Measurements from ENCODE around the gene ZNF17. TPM values are rescaled to one million over a fixed set of nuclear protein-coding genes. Genes with fewer than 3 reads are reported as not detected.

ZNF17 gene
- 10.6 and 17.0 TPM in 2 replicates for total RNA-seq

GRCh38 chr19:57410877-57411671 lies at the start of gene ZNF17:
Gene ZNF17 (plus strand): TSS chr19:57411161. CDS start chr19:57413616, 2,455 bp downstream.

GRCh38 chr19:57362997-57363687 lies 47.8 kb upstream of the ZNF17 start, which contains the start of the genes TRAPPC2B and ZNF547:
Gene TRAPPC2B (plus strand): TSS chr19:57363551. CDS start chr19:57364834, 1,283 bp downstream.
Gene ZNF547 (plus strand): TSS chr19:57363551. CDS start chr19:57368556, 5,005 bp downstream.

GRCh38 chr19:57389730-57390598 lies 21.0 kb upstream of the ZNF17 start, which contains the start of gene ZNF548:
Gene ZNF548 (plus strand): TSS chr19:57389854. CDS start chr19:57390100, 246 bp downstream.

DNA sequence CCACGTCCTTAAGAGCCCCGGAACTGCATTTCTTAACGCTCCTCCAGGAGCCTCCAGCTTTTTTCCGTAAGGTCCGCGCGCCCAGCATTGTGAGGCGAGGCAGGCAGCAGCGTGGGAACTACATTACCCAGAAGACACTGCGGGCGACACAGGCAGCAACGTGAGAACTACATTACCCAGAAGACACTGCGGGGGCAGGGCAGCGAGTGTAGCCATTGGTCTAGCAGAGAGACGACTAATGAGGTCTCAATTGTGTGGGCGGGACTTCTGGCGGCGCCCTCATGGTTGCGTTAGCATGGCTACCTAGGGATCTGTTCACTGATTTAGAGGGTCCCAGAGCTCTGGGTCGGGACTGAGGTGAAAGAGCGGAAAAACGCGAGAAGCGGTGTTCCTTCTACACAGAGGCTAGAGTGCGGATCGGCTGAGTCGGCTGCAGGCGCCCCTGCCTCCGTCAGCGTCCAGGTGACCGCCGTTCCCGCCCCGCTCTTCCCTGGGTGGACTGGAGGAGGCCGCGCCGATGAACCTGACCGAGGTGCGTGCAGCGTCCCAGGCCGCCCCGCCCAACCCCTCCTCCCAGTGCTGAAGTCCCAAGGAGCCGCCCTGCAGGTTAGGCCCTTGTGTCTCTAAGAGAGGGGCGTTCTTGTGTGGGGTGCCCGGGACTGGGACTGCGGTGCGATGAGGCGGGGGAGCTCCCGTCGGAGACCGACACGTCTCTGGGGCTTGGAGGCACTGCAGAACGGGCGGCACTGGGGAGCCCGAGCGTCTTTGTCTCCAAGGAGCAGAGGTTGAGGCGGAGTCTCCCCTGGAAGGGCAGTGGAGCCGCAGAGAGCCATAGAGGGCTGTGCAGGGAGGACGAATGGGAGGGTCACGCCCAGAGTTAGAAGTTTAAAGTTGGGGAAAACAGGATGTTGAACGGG lies 24.4 kb downstream of the ZNF17 start, which contains the start of gene ZNF749:
TSS of gene ZNF749 (plus strand) at position 264 of the 917 bp plus-strand sequence. CDS start at position 518, 254 bp downstream.

Other genes starting within 250 kb of the ZNF17 start
- not detected in 2 replicates for gene DUXA, start 243.7 kb upstream of the ZNF17 start, total RNA-seq
- 17.3 and 35.2 TPM in 2 replicates for gene ZNF264, start 219.7 kb upstream of the ZNF17 start, total RNA-seq
- gene AURKC, start 180.1 kb upstream of the ZNF17 start, total RNA-seq = 0.17 and 0.63 TPM in 2 replicates
- gene ZNF805, start 170.5 kb upstream of the ZNF17 start, total RNA-seq = 23.2 and 29.2 TPM in 2 replicates
- gene ZNF460, start 130.7 kb upstream of the ZNF17 start, total RNA-seq = 43.7 and 67.3 TPM in 2 replicates
- 7.1 and 7.3 TPM in 2 replicates for gene ZNF543, start 90.7 kb upstream of the ZNF17 start, total RNA-seq
- gene ZNF304, start 59.9 kb upstream of the ZNF17 start, total RNA-seq = 9.1 and 13.6 TPM in 2 replicates
- 11.9 and 12.9 TPM in 2 replicates for gene TRAPPC2B, start 47.6 kb upstream of the ZNF17 start, total RNA-seq
- 4.6 and 8.1 TPM in 2 replicates for gene ZNF547, start 47.6 kb upstream of the ZNF17 start, total RNA-seq
- 20.3 and 27.6 TPM in 2 replicates for gene ZNF548, start 21.3 kb upstream of the ZNF17 start, total RNA-seq
- 6.8 and 8.3 TPM in 2 replicates for gene ZNF749, start 24.2 kb downstream of the ZNF17 start, total RNA-seq
- 0.34 and 0.95 TPM in 2 replicates for gene VN1R1, start 46.0 kb downstream of the ZNF17 start, total RNA-seq
- gene ZNF772, start 66.4 kb downstream of the ZNF17 start, total RNA-seq = 13.3 and 22.4 TPM in 2 replicates
- gene ZNF419, start 76.6 kb downstream of the ZNF17 start, total RNA-seq = 14.2 and 14.5 TPM in 2 replicates
- gene ZNF773, start 88.8 kb downstream of the ZNF17 start, total RNA-seq = 15.6 and 17.2 TPM in 2 replicates
- gene ZNF549, start 116.2 kb downstream of the ZNF17 start, total RNA-seq = 4.3 and 5.4 TPM in 2 replicates
- gene ZNF550, start 148.7 kb downstream of the ZNF17 start, total RNA-seq = 8.6 and 8.8 TPM in 2 replicates
- 4.4 and 5.5 TPM in 2 replicates for gene ZNF416, start 167.8 kb downstream of the ZNF17 start, total RNA-seq
- gene ZIK1, start 173.0 kb downstream of the ZNF17 start, total RNA-seq = 5.2 and 7.7 TPM in 2 replicates
- gene ZNF530, start 188.7 kb downstream of the ZNF17 start, total RNA-seq = 1.6 and 3.0 TPM in 2 replicates
- 15.9 and 19.7 TPM in 2 replicates for gene ZNF134, start 203.1 kb downstream of the ZNF17 start, total RNA-seq
- gene ZNF211, start 222.0 kb downstream of the ZNF17 start, total RNA-seq = 8.8 and 11.2 TPM in 2 replicates